ENCODE data around the gene DNM1.

Gene DNM1

GRCh38 chr9:128201441-128202369, 1.5 kb upstream of the DNM1 start:
- no peak overlapping the region for H3K9ac ChIP-seq (ENCODE audit: low read length)
- H3K4me3 ChIP-seq (ENCODE audit: low read length): no peak overlapping the region
- H3K4me1 ChIP-seq (ENCODE audit: control insufficient read depth, insufficient read depth, low read length): peaks cover 13% of the 10 kb centered on the region

DNA sequence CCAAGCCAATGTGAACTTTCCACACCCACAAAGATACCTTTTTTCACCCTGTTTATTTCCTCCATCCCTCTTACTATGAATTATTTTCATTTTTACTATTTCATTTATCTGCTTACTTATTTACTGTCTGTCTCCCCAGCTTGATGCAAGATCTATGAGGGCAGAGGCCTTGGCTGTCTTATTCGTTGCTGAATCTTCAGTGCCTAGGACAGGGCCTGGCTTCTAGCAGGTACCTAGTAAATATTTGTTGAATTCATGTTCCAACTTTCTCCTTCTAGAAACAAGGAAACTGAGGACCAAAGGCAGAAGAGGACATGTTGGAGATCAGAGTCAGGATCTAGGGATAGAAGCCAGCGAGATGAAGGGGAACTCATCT, 543 bp upstream of the DNM1 start:
- Histone ChIP-seq H3K9me3 (ENCODE audit: control insufficient read depth, low read length) (no peaks in the 10 kb centered on the region), H3K4me1 (ENCODE audit: control insufficient read depth, insufficient read depth, low read length) (peaks cover 13% of the 10 kb centered on the region), H3K27me3 (ENCODE audit: control insufficient read depth, insufficient read depth, low read length) (peaks cover 28% of the 10 kb centered on the region), H3K9ac (ENCODE audit: low read length) (no peak overlapping the region), H3K36me3 (ENCODE audit: control insufficient read depth, insufficient read depth, low read length) (no peaks in the 10 kb centered on the region), H3K4me3 (ENCODE audit: low read length) (no peak overlapping the region)

More at GRCh38 chr9:128201441-128202369, 1.5 kb upstream of the DNM1 start:
- no peaks in the 10 kb centered on the region for H3K36me3 ChIP-seq (ENCODE audit: control insufficient read depth, insufficient read depth, low read length)
- H3K27me3 ChIP-seq (ENCODE audit: control insufficient read depth, insufficient read depth, low read length): peaks cover 28% of the 10 kb centered on the region
- no peaks in the 10 kb centered on the region for H3K9me3 ChIP-seq (ENCODE audit: control insufficient read depth, low read length)

- Histone ChIP-seq H3K27me3 (ENCODE audit: control insufficient read depth, insufficient read depth, low read length) (peaks cover 28% of the 10 kb centered on the region), H3K36me3 (ENCODE audit: control insufficient read depth, insufficient read depth, low read length) (no peaks in the 10 kb centered on the region), H3K9ac (ENCODE audit: low read length) (peak overlapping the region; percentile 15), H3K4me3 (ENCODE audit: low read length) (no peak overlapping the region), H3K4me1 (ENCODE audit: control insufficient read depth, insufficient read depth, low read length) (peaks cover 13% of the 10 kb centered on the region), H3K9me3 (ENCODE audit: control insufficient read depth, low read length) (no peaks in the 10 kb centered on the region)
Measured at GRCh38 chr9:128203707-128204551, 750 bp downstream of the DNM1 start.

- Histone ChIP-seq H3K27me3 (ENCODE audit: control insufficient read depth, insufficient read depth, low read length) (peaks cover 28% of the 10 kb centered on the region), H3K9ac (ENCODE audit: low read length) (no peak overlapping the region), H3K4me1 (ENCODE audit: control insufficient read depth, insufficient read depth, low read length) (peaks cover 13% of the 10 kb centered on the region), H3K4me3 (ENCODE audit: low read length) (no peak overlapping the region), H3K9me3 (ENCODE audit: control insufficient read depth, low read length) (no peaks in the 10 kb centered on the region), H3K36me3 (ENCODE audit: control insufficient read depth, insufficient read depth, low read length) (no peaks in the 10 kb centered on the region)
Measured at GRCh38 chr9:128204858-128205257, 1.7 kb downstream of the DNM1 start.

- no peaks in the 10 kb centered on the region for H3K36me3 ChIP-seq (ENCODE audit: control insufficient read depth, insufficient read depth, low read length)
- no peak overlapping the region for H3K9ac ChIP-seq (ENCODE audit: low read length)
- no peak overlapping the region for H3K4me3 ChIP-seq (ENCODE audit: low read length)
- peaks cover 28% of the 10 kb centered on the region for H3K27me3 ChIP-seq (ENCODE audit: control insufficient read depth, insufficient read depth, low read length)
- no peaks in the 10 kb centered on the region for H3K9me3 ChIP-seq (ENCODE audit: control insufficient read depth, low read length)
- peaks cover 13% of the 10 kb centered on the region for H3K4me1 ChIP-seq (ENCODE audit: control insufficient read depth, insufficient read depth, low read length)
Measured at GRCh38 chr9:128205296-128205944, 2.2 kb downstream of the DNM1 start.

GRCh38 chr9:128206484-128206883, 3.3 kb downstream of the DNM1 start:
- peaks cover 20% of the 10 kb centered on the region for H3K4me1 ChIP-seq (ENCODE audit: control insufficient read depth, insufficient read depth, low read length)
- no peak overlapping the region for H3K4me3 ChIP-seq (ENCODE audit: low read length)
- no peak overlapping the region for H3K9ac ChIP-seq (ENCODE audit: low read length)
- H3K9me3 ChIP-seq (ENCODE audit: control insufficient read depth, low read length): no peaks in the 10 kb centered on the region
- H3K36me3 ChIP-seq (ENCODE audit: control insufficient read depth, insufficient read depth, low read length): no peaks in the 10 kb centered on the region
- H3K27me3 ChIP-seq (ENCODE audit: control insufficient read depth, insufficient read depth, low read length): peaks cover 28% of the 10 kb centered on the region

- H3K9me3 ChIP-seq (ENCODE audit: control insufficient read depth, low read length): no peaks in the 10 kb centered on the region
- H3K36me3 ChIP-seq (ENCODE audit: control insufficient read depth, insufficient read depth, low read length): no peaks in the 10 kb centered on the region
- peaks cover 27% of the 10 kb centered on the region for H3K4me1 ChIP-seq (ENCODE audit: control insufficient read depth, insufficient read depth, low read length)
- H3K4me3 ChIP-seq (ENCODE audit: low read length): no peak overlapping the region
- H3K27me3 ChIP-seq (ENCODE audit: control insufficient read depth, insufficient read depth, low read length): peaks cover 28% of the 10 kb centered on the region
- H3K9ac ChIP-seq (ENCODE audit: low read length): no peak overlapping the region
Measured at GRCh38 chr9:128206916-128207910, 4.0 kb downstream of the DNM1 start.

DNA sequence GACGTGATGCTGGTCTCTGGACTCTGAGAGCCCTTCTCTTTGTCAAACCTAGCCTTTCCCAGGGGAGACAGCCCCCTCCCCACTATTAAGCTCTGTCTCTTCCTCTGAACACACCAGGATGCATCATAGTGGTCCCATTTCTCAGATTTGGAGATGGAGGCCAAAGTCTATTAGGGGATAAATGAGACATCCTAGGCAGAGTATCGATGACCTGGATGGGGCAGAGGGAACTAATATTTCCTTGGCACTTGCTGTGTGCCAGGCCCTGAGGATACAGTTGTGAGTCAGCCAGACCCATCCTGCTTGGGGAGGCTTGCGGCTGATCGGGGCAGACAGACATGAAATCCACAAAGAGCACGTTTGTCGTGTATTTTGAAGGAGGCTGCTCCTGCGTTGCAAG, 5.2 kb downstream of the DNM1 start:
- Histone ChIP-seq H3K4me1 (ENCODE audit: control insufficient read depth, insufficient read depth, low read length) (peaks cover 25% of the 10 kb centered on the region), H3K9ac (ENCODE audit: low read length) (no peak overlapping the region), H3K36me3 (ENCODE audit: control insufficient read depth, insufficient read depth, low read length) (no peaks in the 10 kb centered on the region), H3K4me3 (ENCODE audit: low read length) (no peak overlapping the region), H3K9me3 (ENCODE audit: control insufficient read depth, low read length) (no peaks in the 10 kb centered on the region), H3K27me3 (ENCODE audit: control insufficient read depth, insufficient read depth, low read length) (peaks cover 28% of the 10 kb centered on the region)

DNA sequence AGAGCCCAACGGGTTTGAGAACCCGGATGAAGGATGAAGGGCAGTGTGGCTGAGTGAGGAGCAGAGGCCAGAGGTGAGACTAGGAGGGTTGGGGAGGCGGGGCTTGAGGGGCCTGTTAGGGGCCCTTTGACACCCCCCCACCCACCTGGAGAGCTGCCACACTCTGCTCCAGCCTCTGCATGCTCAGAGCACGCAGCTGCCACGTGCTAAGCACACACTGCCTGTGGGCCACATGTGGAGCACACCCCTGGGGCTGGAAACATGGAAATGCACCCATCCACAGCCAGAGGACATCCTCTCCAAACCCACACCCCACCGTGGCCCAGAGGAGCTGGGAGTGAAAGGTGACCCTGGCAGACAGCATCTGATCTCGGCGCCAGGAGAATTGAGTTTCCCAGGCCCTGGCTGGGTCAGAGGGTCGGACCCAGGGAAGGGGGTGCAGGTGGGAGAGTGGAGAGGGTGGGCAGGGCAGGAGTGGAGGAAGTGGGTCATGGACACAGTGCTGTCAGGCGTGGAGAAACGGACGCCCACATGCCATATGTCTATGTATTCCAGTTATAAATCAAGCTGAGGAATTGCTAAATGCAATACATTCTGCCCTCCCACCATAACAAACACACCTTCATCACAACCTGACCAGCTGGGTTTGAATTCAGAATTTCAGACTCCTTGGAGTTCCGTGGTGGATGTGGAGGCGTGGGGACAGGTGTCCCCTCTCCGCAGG, 5.9 kb downstream of the DNM1 start:
- H3K36me3 ChIP-seq (ENCODE audit: control insufficient read depth, insufficient read depth, low read length): no peaks in the 10 kb centered on the region
- no peaks in the 10 kb centered on the region for H3K9me3 ChIP-seq (ENCODE audit: control insufficient read depth, low read length)
- no peak overlapping the region for H3K4me3 ChIP-seq (ENCODE audit: low read length)
- H3K27me3 ChIP-seq (ENCODE audit: control insufficient read depth, insufficient read depth, low read length): peaks cover 21% of the 10 kb centered on the region
- H3K4me1 ChIP-seq (ENCODE audit: control insufficient read depth, insufficient read depth, low read length): peaks cover 19% of the 10 kb centered on the region
- H3K9ac ChIP-seq (ENCODE audit: low read length): no peak overlapping the region

- Histone ChIP-seq H3K9ac (ENCODE audit: low read length) (no peak overlapping the region), H3K27me3 (ENCODE audit: control insufficient read depth, insufficient read depth, low read length) (no peaks in the 10 kb centered on the region), H3K4me3 (ENCODE audit: low read length) (no peak overlapping the region), H3K9me3 (ENCODE audit: control insufficient read depth, low read length) (no peaks in the 10 kb centered on the region), H3K4me1 (ENCODE audit: control insufficient read depth, insufficient read depth, low read length) (peaks cover 19% of the 10 kb centered on the region), H3K36me3 (ENCODE audit: control insufficient read depth, insufficient read depth, low read length) (no peaks in the 10 kb centered on the region)
Measured at GRCh38 chr9:128211186-128211980, 8.2 kb downstream of the DNM1 start.

All from mucosa of stomach (tissue), 1 donor.